Panc1 (cell line): Measurements from ENCODE around the gene CHP1. TPM values are rescaled to one million over a fixed set of nuclear protein-coding genes. Genes with fewer than 3 reads are reported as not detected.
"Not testable (repeated sequence)": the region's sequence is repeated elsewhere in the genome, so short reads cannot be mapped to it uniquely, and the experiment has no call there.

Experiments used
- ATAC-seq: fragments of 200-7000 bp; cut with Tn5 transposase; 2 replicates; pipeline ENCODE4 v1.9.1; 2020; ENCODE audit warnings: mild to moderate bottlenecking, moderate library complexity
- BruUV-seq: library from RNA; stranded (reverse); fragments of 400-500 nt; replicated peaks from 2 replicates; lab custom pipeline; 2021; lab: Mats Ljungman, UMichigan
- CTCF ChIA-PET: fragments of 300-600 bp; sonication (Branson Sonifier 250); formaldehyde crosslinking; loops from one replicate; lab custom pipeline; 2022; ENCODE audit warnings: antibody characterized with exemption; lab: Charles Lee
- POLR2A ChIA-PET: fragments of 300-600 bp; sonication (Branson Sonifier 250); formaldehyde crosslinking; loops from one replicate; lab custom pipeline; 2022; ENCODE audit warnings: antibody characterized with exemption; lab: Charles Lee
- DNase-seq: peaks from one replicate; pipeline ENCODE4 v3.0.0-alpha.2; 2010; ENCODE audit warnings: low read depth, low spot score
- H3K27ac ChIP-seq: 2 replicates; pipeline ENCODE4 v1.5.1; 2011; ENCODE audit warnings: mild to moderate bottlenecking, low read length, inconsistent platforms
- H3K27me3 ChIP-seq: fragments of 200-500 bp; sonication (Bioruptor generic); 2 replicates; pipeline ENCODE4 v1.6.0; 2014; ENCODE audit warnings: low read length, inconsistent platforms; ENCODE audit not compliant: control insufficient read depth, insufficient read depth
- H3K36me3 ChIP-seq: fragments of 200-500 bp; sonication (Bioruptor generic); 2 replicates; pipeline ENCODE4 v1.5.1; 2014; ENCODE audit warnings: inconsistent platforms, mild to moderate bottlenecking, low read length, moderate library complexity; ENCODE audit not compliant: control insufficient read depth, insufficient read depth
- H3K4me1 ChIP-seq: 2 replicates; pipeline ENCODE4 v1.5.1; 2011; ENCODE audit warnings: inconsistent platforms, mild to moderate bottlenecking, low read length, moderate library complexity; ENCODE audit not compliant: control insufficient read depth, insufficient read depth
- H3K4me3 ChIP-seq, 2 experiments: 2 replicates each; pipeline ENCODE4 v1.5.1; 2011 to 2012; ENCODE audit warnings: low read depth in 2 of 2, low read length in 2 of 2, mild to moderate bottlenecking in 2 of 2, inconsistent platforms in 1 of 2, moderate library complexity in 1 of 2
- H3K9me3 ChIP-seq: fragments of 200-500 bp; sonication (Bioruptor generic); 2 replicates; pipeline ENCODE4 v1.5.1; 2014; ENCODE audit warnings: low read depth, mild to moderate bottlenecking, inconsistent platforms, low read length, moderate library complexity; ENCODE audit not compliant: control insufficient read depth, insufficient read depth
- POLR2AphosphoS5 ChIP-seq: IDR thresholded peaks from 2 replicates; pipeline ENCODE4 v1.6.1; 2012; ENCODE audit warnings: mild to moderate bottlenecking, low read depth, low read length, moderate library complexity
- SIN3A ChIP-seq: IDR thresholded peaks from 2 replicates; pipeline ENCODE4 v1.6.1; 2012; ENCODE audit warnings: low read depth, mild to moderate bottlenecking, low read length, moderate library complexity, borderline replicate concordance; ENCODE audit not compliant: insufficient read depth
- TCF7L2 ChIP-seq: IDR thresholded peaks from 2 replicates; pipeline ENCODE4 v1.6.1; 2011; ENCODE audit warnings: mild to moderate bottlenecking, low read depth, low read length, inconsistent platforms
- in situ Hi-C: cut with HindIII; loops from 2 replicates; pipeline ENCODE4 v1.10.0; 2016; ENCODE audit warnings: low sequenced_read_pairs, low pct_unique_long_range_greater_than_20kb
- intact Hi-C: fragments of 100-400 bp; cut with micrococcal nuclease; formaldehyde crosslinking; loops from one replicate; pipeline ENCODE4 v1.10.0; 2022; ENCODE audit not compliant: unreplicated experiment
- total RNA-seq: library from RNA; stranded (reverse); gene quantifications from one replicate; pipeline ENCODE4 v1.2.1, GENCODE V29; 2021; ENCODE audit not compliant: unreplicated experiment
- TF ChIP-seq, protein P1 (sequence below), 2 experiments: IDR thresholded peaks; 2 replicates each; pipeline ENCODE4 v1.6.1; 2011 to 2012; ENCODE audit warnings: low read depth in 2 of 2, control low read depth in 1 of 2, low read length in 1 of 2, mild to moderate bottlenecking in 1 of 2, moderate library complexity in 1 of 2; ENCODE audit not compliant: insufficient read depth in 1 of 2
- TF ChIP-seq, protein P2 (sequence below): fragments of 450-650 bp; IDR thresholded peaks from 2 replicates; pipeline ENCODE4 v1.5.1; 2017; ENCODE audit warnings: mild to moderate bottlenecking

CHP1 gene
- total RNA-seq, 1 experiment from 2014 or later, result 123 TPM

DNA sequence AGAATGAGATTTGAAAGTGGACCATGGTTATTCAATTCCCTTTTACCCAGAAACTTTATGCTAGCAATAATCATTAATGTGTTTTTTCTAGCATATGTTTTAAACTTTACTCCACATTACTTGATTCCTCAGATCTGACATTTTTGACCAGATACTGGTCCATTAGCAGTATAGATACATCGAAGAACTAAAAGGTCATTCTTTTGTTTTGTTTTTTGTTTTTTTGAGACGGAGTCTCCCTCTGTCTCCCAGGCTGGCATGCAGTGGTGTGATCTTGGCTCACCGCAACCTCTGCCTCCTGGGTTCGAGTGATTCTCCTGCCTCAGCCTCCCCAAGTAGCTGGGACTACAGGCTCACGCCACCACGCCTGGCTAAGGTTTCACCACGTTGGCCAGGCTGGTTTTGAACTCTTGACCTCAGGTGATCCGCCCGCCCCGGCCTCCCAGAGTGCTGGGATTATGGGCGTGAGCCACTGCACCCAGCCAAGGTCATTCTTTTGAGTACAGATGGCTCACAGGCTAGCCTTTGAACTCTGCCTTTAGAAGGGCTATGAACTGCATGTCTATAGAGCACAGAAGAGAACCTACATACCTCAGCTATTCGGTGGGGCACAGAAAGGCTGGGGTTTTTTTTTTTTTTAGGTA is 28.6 kb downstream of the CHP1 start:
- no peak overlapping the region for H3K4me3 ChIP-seq
- TF ChIP-seq POLR2AphosphoS5, result no peak
- TF ChIP-seq, protein P1, sequence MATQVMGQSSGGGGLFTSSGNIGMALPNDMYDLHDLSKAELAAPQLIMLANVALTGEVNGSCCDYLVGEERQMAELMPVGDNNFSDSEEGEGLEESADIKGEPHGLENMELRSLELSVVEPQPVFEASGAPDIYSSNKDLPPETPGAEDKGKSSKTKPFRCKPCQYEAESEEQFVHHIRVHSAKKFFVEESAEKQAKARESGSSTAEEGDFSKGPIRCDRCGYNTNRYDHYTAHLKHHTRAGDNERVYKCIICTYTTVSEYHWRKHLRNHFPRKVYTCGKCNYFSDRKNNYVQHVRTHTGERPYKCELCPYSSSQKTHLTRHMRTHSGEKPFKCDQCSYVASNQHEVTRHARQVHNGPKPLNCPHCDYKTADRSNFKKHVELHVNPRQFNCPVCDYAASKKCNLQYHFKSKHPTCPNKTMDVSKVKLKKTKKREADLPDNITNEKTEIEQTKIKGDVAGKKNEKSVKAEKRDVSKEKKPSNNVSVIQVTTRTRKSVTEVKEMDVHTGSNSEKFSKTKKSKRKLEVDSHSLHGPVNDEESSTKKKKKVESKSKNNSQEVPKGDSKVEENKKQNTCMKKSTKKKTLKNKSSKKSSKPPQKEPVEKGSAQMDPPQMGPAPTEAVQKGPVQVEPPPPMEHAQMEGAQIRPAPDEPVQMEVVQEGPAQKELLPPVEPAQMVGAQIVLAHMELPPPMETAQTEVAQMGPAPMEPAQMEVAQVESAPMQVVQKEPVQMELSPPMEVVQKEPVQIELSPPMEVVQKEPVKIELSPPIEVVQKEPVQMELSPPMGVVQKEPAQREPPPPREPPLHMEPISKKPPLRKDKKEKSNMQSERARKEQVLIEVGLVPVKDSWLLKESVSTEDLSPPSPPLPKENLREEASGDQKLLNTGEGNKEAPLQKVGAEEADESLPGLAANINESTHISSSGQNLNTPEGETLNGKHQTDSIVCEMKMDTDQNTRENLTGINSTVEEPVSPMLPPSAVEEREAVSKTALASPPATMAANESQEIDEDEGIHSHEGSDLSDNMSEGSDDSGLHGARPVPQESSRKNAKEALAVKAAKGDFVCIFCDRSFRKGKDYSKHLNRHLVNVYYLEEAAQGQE (IDR thresholded peaks at IDR 0.05; ENCODE audit: insufficient read depth in 1 of 2, low read depth in 2 of 2, low read length in 1 of 2), result no peak
- TF ChIP-seq, protein P2, sequence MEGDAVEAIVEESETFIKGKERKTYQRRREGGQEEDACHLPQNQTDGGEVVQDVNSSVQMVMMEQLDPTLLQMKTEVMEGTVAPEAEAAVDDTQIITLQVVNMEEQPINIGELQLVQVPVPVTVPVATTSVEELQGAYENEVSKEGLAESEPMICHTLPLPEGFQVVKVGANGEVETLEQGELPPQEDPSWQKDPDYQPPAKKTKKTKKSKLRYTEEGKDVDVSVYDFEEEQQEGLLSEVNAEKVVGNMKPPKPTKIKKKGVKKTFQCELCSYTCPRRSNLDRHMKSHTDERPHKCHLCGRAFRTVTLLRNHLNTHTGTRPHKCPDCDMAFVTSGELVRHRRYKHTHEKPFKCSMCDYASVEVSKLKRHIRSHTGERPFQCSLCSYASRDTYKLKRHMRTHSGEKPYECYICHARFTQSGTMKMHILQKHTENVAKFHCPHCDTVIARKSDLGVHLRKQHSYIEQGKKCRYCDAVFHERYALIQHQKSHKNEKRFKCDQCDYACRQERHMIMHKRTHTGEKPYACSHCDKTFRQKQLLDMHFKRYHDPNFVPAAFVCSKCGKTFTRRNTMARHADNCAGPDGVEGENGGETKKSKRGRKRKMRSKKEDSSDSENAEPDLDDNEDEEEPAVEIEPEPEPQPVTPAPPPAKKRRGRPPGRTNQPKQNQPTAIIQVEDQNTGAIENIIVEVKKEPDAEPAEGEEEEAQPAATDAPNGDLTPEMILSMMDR, result no peak
- TF ChIP-seq SIN3A, result no peak
- CTCF ChIA-PET, result interaction anchor here (0.6 kb wide), 1 partner anchor 26 kb away, joined by 4 read pairs; no protein-coding TSS in a partner anchor
- POLR2A ChIA-PET, result no interaction called here
- H3K27me3 ChIP-seq, result no peaks in the 10 kb centered on the region
- in situ Hi-C loops, result no loop called here
- ATAC-seq (no peak), DNase-seq (no peak)
- H3K27ac ChIP-seq, result no peak overlapping the region
- peaks cover 4% of the 10 kb centered on the region; the same call in 1 of the 2 replicates for H3K4me1 ChIP-seq
- H3K36me3 ChIP-seq, result peaks cover 2% of the 10 kb centered on the region
- intact Hi-C loops, result no loop called here
- no TSS peak for BruUV-seq
- no peaks in the 10 kb centered on the region for H3K9me3 ChIP-seq

DNA sequence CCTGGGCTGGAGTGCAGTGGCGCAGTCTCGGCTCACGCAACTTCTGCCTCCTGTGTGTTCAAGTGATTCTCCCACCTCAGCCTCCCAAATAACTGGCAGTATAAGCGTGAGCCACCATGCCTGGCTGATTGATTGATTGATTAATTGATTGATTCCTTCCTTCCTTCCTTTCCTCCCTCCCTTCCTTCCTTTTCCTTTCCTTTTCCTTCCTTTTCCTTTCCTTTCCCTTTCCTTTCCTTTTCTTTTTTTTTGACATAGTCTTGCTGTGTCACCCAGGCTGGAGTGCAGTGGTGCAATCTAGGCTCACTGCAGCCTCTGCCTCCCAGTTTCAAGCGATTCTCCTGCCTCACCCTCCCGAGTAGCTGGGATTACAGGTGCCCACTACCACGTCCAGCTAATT is 29.9 kb downstream of the CHP1 start:
- DNase-seq, H3K4me3 ChIP-seq, BruUV-seq, H3K27me3 ChIP-seq, H3K36me3 ChIP-seq, H3K9me3 ChIP-seq, POLR2A ChIA-PET, ATAC-seq, H3K4me1 ChIP-seq, CTCF ChIA-PET, H3K27ac ChIP-seq, in situ Hi-C loops, intact Hi-C loops: not testable (repeated sequence)

DNA sequence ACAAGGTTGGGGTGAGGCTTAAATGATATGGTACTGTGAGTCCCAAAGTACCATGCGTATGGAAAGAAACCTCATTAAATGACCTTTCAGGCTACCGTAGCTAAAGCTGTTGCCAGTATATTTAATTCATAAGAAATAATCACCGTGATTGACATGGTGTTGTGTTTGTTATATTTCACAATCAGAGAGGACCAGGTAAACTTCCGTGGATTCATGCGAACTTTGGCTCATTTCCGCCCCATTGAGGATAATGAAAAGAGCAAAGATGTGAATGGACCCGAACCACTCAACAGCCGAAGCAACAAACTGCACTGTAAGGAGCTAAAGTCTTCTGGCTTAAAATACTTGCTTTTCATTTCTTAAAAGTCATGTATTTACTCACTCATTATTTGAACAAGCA is 31.5 kb downstream of the CHP1 start:
- no peak for DNase-seq
- TF ChIP-seq POLR2AphosphoS5 (no peak), TCF7L2 (no peak)
- TF ChIP-seq, protein P1 (IDR thresholded peaks at IDR 0.05; ENCODE audit: insufficient read depth in 1 of 2, low read depth in 2 of 2, low read length in 1 of 2), result no peak
- TF ChIP-seq, protein P2, result no peak
- Histone ChIP-seq H3K27ac (no peak overlapping the region), H3K9me3 (no peaks in the 10 kb centered on the region), H3K4me3 (no peak overlapping the region), H3K4me1 (peaks cover 4% of the 10 kb centered on the region; the same call in 1 of the 2 replicates), H3K36me3 (peaks cover 2% of the 10 kb centered on the region), H3K27me3 (no peaks in the 10 kb centered on the region)
- intact Hi-C loops (no loop called here), in situ Hi-C loops (no loop called here)
- CTCF ChIA-PET, result no interaction called here
- BruUV-seq, result no TSS peak
- POLR2A ChIA-PET, result no interaction called here
- no peak for ATAC-seq
